HepG2 (cell line): ENCODE results near the gene MRPL36. TPM values are rescaled to one million over a fixed set of nuclear protein-coding genes. Genes with fewer than 3 reads are reported as not detected.

Experiments
- ATRX ChIP-seq: sonication (generic); formaldehyde crosslinking; IDR thresholded peaks from 2 replicates; pipeline ENCODE4 v1.4.0; 2020; ENCODE audit warnings: missing genetic modification reagents, borderline replicate concordance
- CREM ChIP-seq, 2 experiments: sonication (generic) in 1 of 2; formaldehyde crosslinking in 1 of 2; IDR thresholded peaks; 2 replicates each; pipeline versions ENCODE4 v1.4.0 to v1.6.1; 2016 to 2020; ENCODE audit warnings: antibody characterized with exemption in 1 of 2, mild to moderate bottlenecking in 1 of 2, missing genetic modification reagents in 1 of 2
- FOXA1 ChIP-seq, 2 experiments: fragments of 450-650 bp in 1 of 2; sonication (generic) in 1 of 2; formaldehyde crosslinking in 1 of 2; IDR thresholded peaks; 2 replicates each; pipeline versions ENCODE4 v1.4.0 to v1.6.1; 2016 to 2020; ENCODE audit warnings: missing genetic modification reagents in 1 of 2
- GATAD2A ChIP-seq: IDR thresholded peaks from 2 replicates; pipeline ENCODE4 v1.6.1; 2016
- GFI1 ChIP-seq: sonication (generic); formaldehyde crosslinking; IDR thresholded peaks from 2 replicates; pipeline ENCODE4 v1.5.0; 2020; ENCODE audit warnings: missing genetic modification reagents, mild to moderate bottlenecking, borderline replicate concordance
- HIVEP1 ChIP-seq: sonication (generic); formaldehyde crosslinking; IDR thresholded peaks from 2 replicates; pipeline ENCODE4 v1.4.0; 2020; ENCODE audit warnings: mild to moderate bottlenecking, missing genetic modification reagents
- KDM4B ChIP-seq: sonication (generic); formaldehyde crosslinking; IDR thresholded peaks from 2 replicates; pipeline ENCODE4 v1.4.0; 2020; ENCODE audit warnings: missing genetic modification reagents
- KMT2B ChIP-seq: IDR thresholded peaks from 2 replicates; pipeline ENCODE4 v1.6.1; 2016; ENCODE audit warnings: missing genetic modification reagents, missing compliant biosample characterization
- MEIS2 ChIP-seq: sonication (generic); formaldehyde crosslinking; IDR thresholded peaks from 2 replicates; pipeline ENCODE4 v1.9.0; 2021; ENCODE audit warnings: mild to moderate bottlenecking, missing genetic modification reagents
- MLLT10 ChIP-seq: sonication (generic); formaldehyde crosslinking; IDR thresholded peaks from 2 replicates; pipeline ENCODE4 v1.4.0; 2020; ENCODE audit warnings: missing genetic modification reagents
- NCOA5 ChIP-seq: sonication (generic); formaldehyde crosslinking; IDR thresholded peaks from 2 replicates; pipeline ENCODE4 v1.4.0; 2020; ENCODE audit warnings: missing genetic modification reagents
- NFYC ChIP-seq: IDR thresholded peaks from 2 replicates; pipeline ENCODE4 v1.6.1; 2016; ENCODE audit warnings: missing genetic modification reagents, missing compliant biosample characterization
- NONO ChIP-seq, 2 experiments: fragments of 450-650 bp in 1 of 2; sonication (generic) in 1 of 2; formaldehyde crosslinking in 1 of 2; IDR thresholded peaks in 1 of 2; conservative IDR thresholded peaks in 1 of 2; 2 replicates each; pipeline versions ENCODE4 v1.6.1 to v1.8.0; 2017 to 2022; ENCODE audit warnings: mild to moderate bottlenecking in 1 of 2, missing genetic modification reagents in 1 of 2, moderate library complexity in 1 of 2
- PHF20 ChIP-seq: sonication (generic); formaldehyde crosslinking; IDR thresholded peaks from 2 replicates; pipeline ENCODE4 v1.5.0; 2020; ENCODE audit warnings: mild to moderate bottlenecking, missing genetic modification reagents
- SALL1 ChIP-seq: sonication (generic); formaldehyde crosslinking; IDR thresholded peaks from 2 replicates; pipeline ENCODE4 v1.8.0; 2022; ENCODE audit warnings: mild to moderate bottlenecking, missing genetic modification reagents
- SMYD3 ChIP-seq: sonication (generic); formaldehyde crosslinking; IDR thresholded peaks from 2 replicates; pipeline ENCODE4 v1.8.1; 2023; ENCODE audit warnings: mild to moderate bottlenecking, missing genetic modification reagents
- SP4 ChIP-seq: sonication (generic); formaldehyde crosslinking; IDR thresholded peaks from 2 replicates; pipeline ENCODE4 v1.8.1; 2023; ENCODE audit warnings: mild to moderate bottlenecking, missing genetic modification reagents
- TBX3 ChIP-seq: fragments of 450-650 bp; IDR thresholded peaks from 2 replicates; pipeline ENCODE4 v1.6.1; 2017; ENCODE audit warnings: antibody characterized with exemption, mild to moderate bottlenecking, inconsistent platforms, borderline replicate concordance
- ZNF207 ChIP-seq: fragments of 450-650 bp; IDR thresholded peaks from 2 replicates; pipeline ENCODE4 v1.6.1; 2016; ENCODE audit warnings: antibody characterized with exemption, borderline replicate concordance
- ZNF256 ChIP-seq: sonication (generic); formaldehyde crosslinking; conservative IDR thresholded peaks from 2 replicates; pipeline ENCODE4 v1.4.0; 2020; ENCODE audit warnings: missing genetic modification reagents
- ZNF451 ChIP-seq: sonication (generic); formaldehyde crosslinking; IDR thresholded peaks from 2 replicates; pipeline ENCODE4 v1.5.0; 2020; ENCODE audit warnings: mild to moderate bottlenecking, missing genetic modification reagents
- ZNF782 ChIP-seq: sonication (generic); formaldehyde crosslinking; IDR thresholded peaks from 2 replicates; pipeline ENCODE4 v1.4.0; 2020; ENCODE audit warnings: missing genetic modification reagents, mild to moderate bottlenecking, borderline replicate concordance
- polyA plus RNA-seq, 8 experiments: library from polyadenylated mRNA; depleted of rRNA in 3 of 8; stranded (reverse) in 7 of 8; unstranded in 1 of 8; fragments of >200 nt; fragmentation: Illumina TruSeq in 4 of 8; extraction: Trizol in 4 of 8; gene quantifications; 2 replicates each; pipeline versions ENCODE4 v1.2.1 to v1.2.3, GENCODE V29; 2011 to 2016; ENCODE audit warnings: low read depth in 4 of 8, missing spikeins in 1 of 8, mixed read lengths in 1 of 8; ENCODE audit not compliant: insufficient read depth in 1 of 8
- total RNA-seq, 5 experiments: library from RNA; depleted of rRNA; stranded (reverse); fragments of >200 nt; fragmentation: Illumina TruSeq; extraction: Trizol; gene quantifications; 2 replicates each; pipeline ENCODE4 v1.2.3, GENCODE V29; 2016; ENCODE audit warnings: low read depth in 1 of 5
- TF ChIP-seq, protein P1 (sequence below): sonication (generic); formaldehyde crosslinking; IDR thresholded peaks from 2 replicates; pipeline ENCODE4 v1.8.0; 2022; ENCODE audit warnings: missing genetic modification reagents, mild to moderate bottlenecking, moderate library complexity, borderline replicate concordance
- TF ChIP-seq, protein P2 (sequence below): sonication (generic); formaldehyde crosslinking; IDR thresholded peaks from 2 replicates; pipeline ENCODE4 v1.4.0; 2020; ENCODE audit warnings: missing genetic modification reagents; ENCODE audit errors: not compliant biosample characterization
- TF ChIP-seq, protein P3 (sequence below): sonication (generic); formaldehyde crosslinking; IDR thresholded peaks from 2 replicates; pipeline ENCODE4 v1.8.0; 2022; ENCODE audit warnings: mild to moderate bottlenecking, missing genetic modification reagents, borderline replicate concordance
- TF ChIP-seq, protein P4 (sequence below): sonication (generic); formaldehyde crosslinking; IDR thresholded peaks from 2 replicates; pipeline ENCODE4 v1.5.0; 2020; ENCODE audit warnings: missing genetic modification reagents

MRPL36 gene
- total and polyA plus RNA-seq, 2 of the 13 experiments (the other 11 are each of a cell fraction or from before 2014, with no cell fraction given), result 71.3 to 113 TPM

DNA sequence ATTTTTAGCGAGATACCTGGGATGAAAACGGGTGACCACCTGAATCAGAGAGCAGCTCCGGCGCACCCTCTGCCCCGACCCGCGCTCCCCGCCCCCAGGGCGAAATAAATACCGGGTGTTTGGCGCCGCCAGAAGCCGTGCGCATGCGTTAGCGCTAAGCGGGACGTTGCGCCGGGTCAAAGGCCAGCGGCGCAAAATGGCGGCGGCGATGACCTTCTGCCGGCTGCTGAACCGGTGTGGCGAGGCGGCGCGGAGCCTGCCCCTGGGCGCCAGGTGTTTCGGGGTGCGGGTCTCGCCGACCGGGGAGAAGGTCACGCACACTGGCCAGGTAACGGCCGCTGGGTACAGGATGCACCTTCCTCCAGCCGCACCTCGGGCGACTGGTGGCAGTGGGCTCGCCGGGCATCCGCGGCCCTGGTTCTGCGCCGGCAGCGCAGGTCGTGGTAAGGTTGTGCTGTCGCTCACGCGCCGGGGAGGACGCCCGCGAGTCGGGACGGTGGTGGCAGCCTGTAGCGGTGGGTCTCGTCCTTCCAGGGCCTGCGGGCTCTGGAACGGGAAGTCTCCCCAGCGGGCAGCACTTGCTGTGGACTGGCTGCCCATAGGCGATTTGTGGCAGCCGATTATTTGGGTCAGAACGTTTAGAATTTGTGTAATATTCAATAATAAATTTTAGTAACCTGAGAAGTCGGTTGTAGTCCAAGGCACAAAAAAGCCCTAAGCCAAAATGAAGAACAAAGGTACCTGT, 1.8 kb upstream of the MRPL36 start, which contains the start of gene NDUFS6 (continued):
- TF ChIP-seq MLLT10 (no peak), ATRX (CRISPR knock-in tag) (no peak), NCOA5 (CRISPR knock-in tag) (no peak), HIVEP1 (CRISPR knock-in tag) (no peak), ZNF782 (CRISPR knock-in tag) (peak; percentile 94), SALL1 (peak; percentile 87), ZNF207 (no peak), NFYC (CRISPR knock-in tag) (no peak), TBX3 (no peak), SMYD3 (CRISPR knock-in tag) (no peak), KDM4B (no peak), FOXA1 (IDR thresholded peaks at IDR 0.05) (no peak), FOXA1 (CRISPR knock-in tag; IDR thresholded peaks at IDR 0.05) (no peak), GATAD2A (no peak), KMT2B (peak; percentile 88), NONO (IDR thresholded peaks at IDR 0.05) (no peak), NONO (CRISPR knock-in tag; conservative IDR thresholded peaks at IDR 0.05) (peak; percentile 96), CREM (IDR thresholded peaks at IDR 0.05) (peak; percentile 36), CREM (CRISPR knock-in tag; IDR thresholded peaks at IDR 0.05) (no peak), MEIS2 (CRISPR knock-in tag) (peak; percentile 34; the same call in 1 of the 2 replicates), PHF20 (CRISPR knock-in tag) (peak; percentile 77), GFI1 (CRISPR knock-in tag) (no peak), ZNF256 (0 out of 2 replicates have a peak, but pooled peaks have one; percentile 65), ZNF451 (CRISPR knock-in tag) (peak; percentile 44; the same call in 1 of the 2 replicates), SP4 (CRISPR knock-in tag) (no peak)
- TF ChIP-seq, protein P1, sequence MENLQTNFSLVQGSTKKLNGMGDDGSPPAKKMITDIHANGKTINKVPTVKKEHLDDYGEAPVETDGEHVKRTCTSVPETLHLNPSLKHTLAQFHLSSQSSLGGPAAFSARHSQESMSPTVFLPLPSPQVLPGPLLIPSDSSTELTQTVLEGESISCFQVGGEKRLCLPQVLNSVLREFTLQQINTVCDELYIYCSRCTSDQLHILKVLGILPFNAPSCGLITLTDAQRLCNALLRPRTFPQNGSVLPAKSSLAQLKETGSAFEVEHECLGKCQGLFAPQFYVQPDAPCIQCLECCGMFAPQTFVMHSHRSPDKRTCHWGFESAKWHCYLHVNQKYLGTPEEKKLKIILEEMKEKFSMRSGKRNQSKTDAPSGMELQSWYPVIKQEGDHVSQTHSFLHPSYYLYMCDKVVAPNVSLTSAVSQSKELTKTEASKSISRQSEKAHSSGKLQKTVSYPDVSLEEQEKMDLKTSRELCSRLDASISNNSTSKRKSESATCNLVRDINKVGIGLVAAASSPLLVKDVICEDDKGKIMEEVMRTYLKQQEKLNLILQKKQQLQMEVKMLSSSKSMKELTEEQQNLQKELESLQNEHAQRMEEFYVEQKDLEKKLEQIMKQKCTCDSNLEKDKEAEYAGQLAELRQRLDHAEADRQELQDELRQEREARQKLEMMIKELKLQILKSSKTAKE (CRISPR knock-in tag), result no peak
- TF ChIP-seq, protein P2, sequence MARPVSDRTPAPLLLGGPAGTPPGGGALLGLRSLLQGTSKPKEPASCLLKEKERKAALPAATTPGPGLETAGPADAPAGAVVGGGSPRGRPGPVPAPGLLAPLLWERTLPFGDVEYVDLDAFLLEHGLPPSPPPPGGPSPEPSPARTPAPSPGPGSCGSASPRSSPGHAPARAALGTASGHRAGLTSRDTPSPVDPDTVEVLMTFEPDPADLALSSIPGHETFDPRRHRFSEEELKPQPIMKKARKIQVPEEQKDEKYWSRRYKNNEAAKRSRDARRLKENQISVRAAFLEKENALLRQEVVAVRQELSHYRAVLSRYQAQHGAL, result no peak
- TF ChIP-seq, protein P3, sequence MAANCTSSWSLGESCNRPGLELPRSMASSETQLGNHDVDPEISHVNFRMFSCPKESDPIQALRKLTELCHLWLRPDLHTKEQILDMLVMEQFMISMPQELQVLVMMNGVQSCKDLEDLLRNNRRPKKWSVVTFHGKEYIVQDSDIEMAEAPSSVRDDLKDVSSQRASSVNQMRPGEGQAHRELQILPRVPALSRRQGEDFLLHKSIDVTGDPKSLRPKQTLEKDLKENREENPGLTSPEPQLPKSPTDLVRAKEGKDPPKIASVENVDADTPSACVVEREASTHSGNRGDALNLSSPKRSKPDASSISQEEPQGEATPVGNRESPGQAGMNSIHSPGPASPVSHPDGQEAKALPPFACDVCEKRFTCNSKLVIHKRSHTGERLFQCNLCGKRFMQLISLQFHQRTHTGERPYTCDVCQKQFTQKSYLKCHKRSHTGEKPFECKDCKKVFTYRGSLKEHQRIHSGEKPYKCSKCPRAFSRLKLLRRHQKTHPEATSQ (CRISPR knock-in tag), result peak; percentile 53; the same call in 1 of the 2 replicates
- TF ChIP-seq, protein P4, sequence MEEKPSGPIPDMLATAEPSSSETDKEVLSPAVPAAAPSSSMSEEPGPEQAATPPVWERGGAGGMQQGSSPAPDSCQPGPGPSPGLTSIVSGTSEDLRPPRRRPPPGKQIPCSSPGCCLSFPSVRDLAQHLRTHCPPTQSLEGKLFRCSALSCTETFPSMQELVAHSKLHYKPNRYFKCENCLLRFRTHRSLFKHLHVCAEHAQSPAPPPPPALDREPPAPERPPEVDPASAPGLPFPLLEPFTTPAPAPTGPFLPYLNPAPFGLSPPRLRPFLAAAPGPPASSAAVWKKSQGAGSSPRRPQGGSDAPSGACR (CRISPR knock-in tag), result no peak
